HepG2 (cell line): ENCODE results near the gene ANXA9. TPM values are rescaled to one million over a fixed set of nuclear protein-coding genes. Genes with fewer than 3 reads are reported as not detected.

Source experiments
- BCL6 ChIP-seq: IDR thresholded peaks from 2 replicates; pipeline ENCODE4 v1.6.1; 2016; ENCODE audit warnings: missing genetic modification reagents, missing compliant biosample characterization
- FOXO1 ChIP-seq: sonication (generic); formaldehyde crosslinking; IDR thresholded peaks from 2 replicates; pipeline ENCODE4 v1.4.0; 2020; ENCODE audit warnings: missing genetic modification reagents
- HCFC1 ChIP-seq: fragments of 150-350 bp; IDR thresholded peaks from 2 replicates; pipeline ENCODE4 v1.6.1; 2014; ENCODE audit warnings: low read depth, low read length
- MBNL3 ChIP-seq: fragments of 250-450 bp; sonication (Bioruptor Pico); conservative IDR thresholded peaks from 2 replicates; pipeline ENCODE4 v1.8.0; 2022; ENCODE audit warnings: mild to moderate bottlenecking, inconsistent platforms
- SIN3A ChIP-seq: IDR thresholded peaks from 2 replicates; pipeline ENCODE4 v1.6.1; 2011; ENCODE audit warnings: low read depth, mild to moderate bottlenecking, control low read depth, low read length, borderline replicate concordance
- TEAD3 ChIP-seq: optimal IDR thresholded peaks from 2 replicates; pipeline ENCODE3; 2016; ENCODE audit warnings: borderline replicate concordance
- TMF1 ChIP-seq: sonication (generic); formaldehyde crosslinking; IDR thresholded peaks from 2 replicates; pipeline ENCODE4 v1.8.1; 2022; ENCODE audit warnings: low read depth, missing genetic modification reagents
- ZNF318 ChIP-seq: sonication (generic); formaldehyde crosslinking; IDR thresholded peaks from 2 replicates; pipeline ENCODE4 v1.4.0; 2020; ENCODE audit warnings: mild to moderate bottlenecking, missing genetic modification reagents
- ZNF768 ChIP-seq: sonication (generic); formaldehyde crosslinking; IDR thresholded peaks from 2 replicates; pipeline ENCODE4 v1.4.0; 2020; ENCODE audit warnings: missing genetic modification reagents
- ZNF83 ChIP-seq: sonication (generic); formaldehyde crosslinking; IDR thresholded peaks from 2 replicates; pipeline ENCODE4 v1.4.0; 2020; ENCODE audit warnings: missing genetic modification reagents, mild to moderate bottlenecking, borderline replicate concordance
- polyA plus RNA-seq, 8 experiments: library from polyadenylated mRNA; depleted of rRNA in 3 of 8; stranded (reverse) in 7 of 8; unstranded in 1 of 8; fragments of >200 nt; fragmentation: Illumina TruSeq in 4 of 8; extraction: Trizol in 4 of 8; gene quantifications; 2 replicates each; pipeline versions ENCODE4 v1.2.1 to v1.2.3, GENCODE V29; 2011 to 2016; ENCODE audit warnings: low read depth in 4 of 8, missing spikeins in 1 of 8, mixed read lengths in 1 of 8; ENCODE audit not compliant: insufficient read depth in 1 of 8
- total RNA-seq, 5 experiments: library from RNA; depleted of rRNA; stranded (reverse); fragments of >200 nt; fragmentation: Illumina TruSeq; extraction: Trizol; gene quantifications; 2 replicates each; pipeline ENCODE4 v1.2.3, GENCODE V29; 2016; ENCODE audit warnings: low read depth in 1 of 5
- TF ChIP-seq, protein P1 (sequence below): sonication (generic); formaldehyde crosslinking; IDR thresholded peaks from 2 replicates; pipeline ENCODE4 v1.4.0; 2020; ENCODE audit warnings: missing genetic modification reagents, mild to moderate bottlenecking, borderline replicate concordance
- TF ChIP-seq, protein P2 (sequence below): sonication (generic); formaldehyde crosslinking; IDR thresholded peaks from 2 replicates; pipeline ENCODE4 v1.4.0; 2020; ENCODE audit warnings: missing genetic modification reagents
- TF ChIP-seq, protein P3 (sequence below): sonication (generic); formaldehyde crosslinking; IDR thresholded peaks from 2 replicates; pipeline ENCODE4 v1.5.0; 2020; ENCODE audit warnings: missing genetic modification reagents

The ANXA9 gene
- total and polyA plus RNA-seq, 2 of the 13 experiments (the other 11 are each of a cell fraction or from before 2014, with no cell fraction given): 13.3 to 23.9 TPM

GRCh38 chr1:151026460-151026859 lies 44.4 kb downstream of the ANXA9 start (continued):
- no peak for TF ChIP-seq SIN3A
- TF ChIP-seq, protein P1, sequence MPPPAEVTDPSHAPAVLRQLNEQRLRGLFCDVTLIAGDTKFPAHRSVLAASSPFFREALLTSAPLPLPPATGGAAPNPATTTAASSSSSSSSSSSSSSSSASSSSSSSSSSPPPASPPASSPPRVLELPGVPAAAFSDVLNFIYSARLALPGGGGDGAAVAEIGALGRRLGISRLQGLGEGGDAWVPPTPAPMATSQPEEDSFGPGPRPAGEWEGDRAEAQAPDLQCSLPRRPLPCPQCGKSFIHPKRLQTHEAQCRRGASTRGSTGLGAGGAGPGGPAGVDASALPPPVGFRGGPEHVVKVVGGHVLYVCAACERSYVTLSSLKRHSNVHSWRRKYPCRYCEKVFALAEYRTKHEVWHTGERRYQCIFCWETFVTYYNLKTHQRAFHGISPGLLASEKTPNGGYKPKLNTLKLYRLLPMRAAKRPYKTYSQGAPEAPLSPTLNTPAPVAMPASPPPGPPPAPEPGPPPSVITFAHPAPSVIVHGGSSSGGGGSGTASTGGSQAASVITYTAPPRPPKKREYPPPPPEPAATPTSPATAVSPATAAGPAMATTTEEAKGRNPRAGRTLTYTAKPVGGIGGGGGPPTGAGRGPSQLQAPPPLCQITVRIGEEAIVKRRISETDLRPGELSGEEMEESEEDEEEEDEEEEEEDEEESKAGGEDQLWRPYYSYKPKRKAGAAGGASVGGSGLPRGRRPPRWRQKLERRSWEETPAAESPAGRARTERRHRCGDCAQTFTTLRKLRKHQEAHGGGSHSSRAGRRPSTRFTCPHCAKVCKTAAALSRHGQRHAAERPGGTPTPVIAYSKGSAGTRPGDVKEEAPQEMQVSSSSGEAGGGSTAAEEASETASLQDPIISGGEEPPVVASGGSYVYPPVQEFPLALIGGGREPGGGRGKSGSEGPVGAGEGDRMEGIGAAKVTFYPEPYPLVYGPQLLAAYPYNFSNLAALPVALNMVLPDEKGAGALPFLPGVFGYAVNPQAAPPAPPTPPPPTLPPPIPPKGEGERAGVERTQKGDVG (CRISPR knock-in tag): no peak
- no peak for TF ChIP-seq TEAD3 (CRISPR knock-in tag)
- no peak for TF ChIP-seq HCFC1
- no peak for TF ChIP-seq ZNF318
- no peak for TF ChIP-seq FOXO1 (CRISPR knock-in tag)
- no peak for TF ChIP-seq ZNF83 (CRISPR knock-in tag)
- TF ChIP-seq, protein P2, sequence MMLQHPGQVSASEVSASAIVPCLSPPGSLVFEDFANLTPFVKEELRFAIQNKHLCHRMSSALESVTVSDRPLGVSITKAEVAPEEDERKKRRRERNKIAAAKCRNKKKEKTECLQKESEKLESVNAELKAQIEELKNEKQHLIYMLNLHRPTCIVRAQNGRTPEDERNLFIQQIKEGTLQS (CRISPR knock-in tag): no peak
- TF ChIP-seq, protein P3, sequence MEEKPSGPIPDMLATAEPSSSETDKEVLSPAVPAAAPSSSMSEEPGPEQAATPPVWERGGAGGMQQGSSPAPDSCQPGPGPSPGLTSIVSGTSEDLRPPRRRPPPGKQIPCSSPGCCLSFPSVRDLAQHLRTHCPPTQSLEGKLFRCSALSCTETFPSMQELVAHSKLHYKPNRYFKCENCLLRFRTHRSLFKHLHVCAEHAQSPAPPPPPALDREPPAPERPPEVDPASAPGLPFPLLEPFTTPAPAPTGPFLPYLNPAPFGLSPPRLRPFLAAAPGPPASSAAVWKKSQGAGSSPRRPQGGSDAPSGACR (CRISPR knock-in tag): no peak
- no peak for TF ChIP-seq BCL6 (CRISPR knock-in tag)
- no peak for TF ChIP-seq MBNL3
- TF ChIP-seq ZNF768 (CRISPR knock-in tag): no peak
- TF ChIP-seq TMF1 (CRISPR knock-in tag): no peak
